ENCODE results near the gene OPRL1.

Gene OPRL1

GRCh38 chr20:64080013-64080812 lies at the start of gene OPRL1:
OPRL1 (plus strand) TSS chr20:64080082; CDS start chr20:64092721, 12,639 bp downstream.
- no peak for DNase-seq

GRCh38 chr20:64030371-64031134 lies 49.3 kb upstream of the OPRL1 start:
- DNase-seq: no peak

GRCh38 chr20:64031822-64032314 lies 48.0 kb upstream of the OPRL1 start:
- DNase-seq: no peak

GRCh38 chr20:64032706-64033624 lies 46.9 kb upstream of the OPRL1 start:
- no peak for DNase-seq

GRCh38 chr20:64033981-64034493 lies 45.8 kb upstream of the OPRL1 start:
- no peak for DNase-seq

- DNase-seq: no peak
These were observed 44.6 kb upstream of the OPRL1 start for GRCh38 chr20:64035066-64035932.

- DNase-seq: no peak
These were observed 43.9 kb upstream of the OPRL1 start, which contains the start of gene C20orf204 for GRCh38 chr20:64035933-64036345. C20orf204 (plus strand) TSS chr20:64036182; CDS start chr20:64036324, 142 bp downstream.

- no peak for DNase-seq
These were observed 43.3 kb upstream of the OPRL1 start for GRCh38 chr20:64036346-64037198.

- no peak for DNase-seq
These were observed 42.7 kb upstream of the OPRL1 start for GRCh38 chr20:64037199-64037497.

- DNase-seq: no peak
These were observed 42.2 kb upstream of the OPRL1 start for GRCh38 chr20:64037498-64038213.

GRCh38 chr20:64038224-64038564 lies 41.7 kb upstream of the OPRL1 start:
- no peak for DNase-seq

- peak; percentile 5 for DNase-seq
These were observed 41.2 kb upstream of the OPRL1 start for GRCh38 chr20:64038565-64039292.

GRCh38 chr20:64039293-64040160 lies 40.4 kb upstream of the OPRL1 start:
- DNase-seq: no peak

GRCh38 chr20:64040231-64041039 lies 39.4 kb upstream of the OPRL1 start:
- DNase-seq: no peak

GRCh38 chr20:64041040-64041780 lies 38.7 kb upstream of the OPRL1 start:
- DNase-seq: no peak

- no peak for DNase-seq
These were observed 38.2 kb upstream of the OPRL1 start for GRCh38 chr20:64041781-64042053.
